Stimulated activated CD4-positive, alpha-beta T cell treated with anti-CD3 and anti-CD28 coated beads, Interleukin-12 subunit alpha, Interleukin-12 subunit beta, amount 100 ng/mL, for 4 hours (primary cell): ENCODE data around the gene POU2F3.
"Not testable (repeated sequence)": the region's sequence is repeated elsewhere in the genome, so short reads cannot be mapped to it uniquely, and the experiment has no call there.

Experiments
- DNase-seq: peaks from one replicate; pipeline ENCODE4 v3.0.0-alpha.2; 2020

Gene POU2F3

GRCh38 chr11:120254788-120255518 is 15.0 kb downstream of the POU2F3 start:
- no peak for DNase-seq

DNA sequence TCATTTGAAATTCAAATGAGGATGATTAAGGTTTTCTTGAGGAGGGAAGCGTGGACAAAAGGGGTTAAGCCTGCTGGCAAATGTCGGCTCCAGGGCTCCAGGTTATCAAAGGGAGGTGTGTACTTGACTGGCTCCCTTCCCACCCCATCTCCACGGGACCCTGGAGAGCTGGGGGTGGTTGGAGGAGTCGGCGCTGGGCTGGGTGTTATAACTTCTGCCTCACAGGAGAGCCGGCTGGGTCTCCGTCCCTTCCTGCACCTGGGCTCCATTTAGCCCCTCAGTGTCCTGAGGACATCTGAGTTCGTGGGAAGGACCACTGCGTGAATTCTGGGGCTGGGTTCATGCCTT is 15.6 kb downstream of the POU2F3 start:
- no peak for DNase-seq

DNA sequence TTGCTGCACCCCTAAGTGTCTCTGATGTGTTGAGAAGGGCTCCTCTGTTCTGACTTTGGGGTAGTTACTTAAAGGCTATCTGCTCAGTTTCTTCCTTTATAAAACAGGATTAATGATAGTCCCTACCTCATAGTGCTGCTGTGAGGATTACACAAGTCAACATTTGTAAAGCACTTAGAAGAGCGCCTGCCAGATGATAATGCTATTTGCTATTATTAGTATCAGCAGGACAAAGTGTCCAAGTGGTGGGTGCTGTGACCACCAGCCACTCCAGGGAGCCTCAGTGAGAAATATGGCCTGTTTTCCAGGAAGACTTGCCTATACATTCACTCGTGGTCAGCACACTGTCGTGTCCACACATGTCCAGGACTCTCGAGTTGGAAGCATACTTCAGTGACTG is 16.2 kb downstream of the POU2F3 start:
- DNase-seq = no peak

DNA sequence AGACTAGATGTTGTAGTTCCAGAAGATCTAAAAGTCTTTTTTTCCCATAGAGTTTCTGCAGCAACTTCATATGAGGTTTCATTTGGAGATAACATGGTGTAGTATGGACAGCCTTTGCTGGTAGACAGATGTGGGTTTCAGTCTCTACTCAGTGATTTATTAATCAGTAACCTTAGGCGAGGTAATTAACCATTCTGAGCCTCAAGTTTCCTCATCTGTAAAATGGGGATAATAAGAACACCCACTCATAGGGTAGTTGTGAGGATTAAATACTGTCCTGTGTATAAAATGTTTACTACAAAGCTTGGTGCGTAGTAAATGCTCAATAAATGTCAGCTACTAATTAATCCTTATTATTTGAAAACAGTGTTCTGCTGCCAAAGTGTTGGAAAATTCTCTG is 16.8 kb downstream of the POU2F3 start:
- no peak for DNase-seq

DNA sequence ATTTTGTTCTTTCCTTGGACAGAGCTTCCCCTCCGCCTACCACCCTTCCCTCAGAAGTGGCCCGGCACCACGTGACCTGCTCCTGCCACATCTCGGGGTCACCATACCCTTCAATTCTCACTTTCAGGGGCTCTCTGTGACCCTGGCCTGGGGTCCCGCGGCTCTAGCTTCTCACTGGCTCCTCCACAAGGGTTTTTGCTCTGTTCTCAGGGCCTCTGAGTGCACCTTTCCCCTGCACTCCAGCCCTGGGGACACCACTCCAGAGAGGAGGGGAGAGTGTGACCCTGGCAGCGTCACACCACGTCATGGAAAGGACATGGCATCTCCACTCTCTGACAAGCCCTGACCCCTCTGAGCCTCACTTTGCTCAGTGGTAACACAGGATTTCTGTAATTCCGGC is 17.4 kb downstream of the POU2F3 start:
- DNase-seq = no peak

- DNase-seq = no peak
These were observed 18.7 kb downstream of the POU2F3 start for GRCh38 chr11:120258661-120259060.

GRCh38 chr11:120259241-120259640 is 19.3 kb downstream of the POU2F3 start:
- DNase-seq = no peak

GRCh38 chr11:120259988-120260565 is 20.1 kb downstream of the POU2F3 start:
- DNase-seq = no peak

GRCh38 chr11:120260616-120261015 is 20.7 kb downstream of the POU2F3 start:
- no peak for DNase-seq

DNA sequence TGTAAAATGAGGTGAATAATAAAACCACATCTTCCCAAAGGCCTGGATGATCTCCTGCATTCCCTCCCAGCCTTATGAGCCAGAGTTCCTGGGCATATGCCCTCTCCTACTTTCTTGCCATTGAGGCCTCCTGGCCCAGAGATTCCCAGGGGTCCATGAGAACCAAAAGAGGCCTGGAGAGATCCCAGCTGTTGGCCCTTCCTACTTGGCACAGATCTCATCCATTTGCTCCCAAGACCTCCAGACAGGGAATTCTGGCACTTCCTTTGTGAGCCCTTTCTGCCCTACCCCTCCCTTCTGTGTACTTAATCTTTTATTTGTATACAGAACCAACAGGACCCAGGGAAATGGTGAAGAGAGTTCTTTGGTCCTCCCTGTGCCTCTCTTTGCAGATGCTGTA is 21.4 kb downstream of the POU2F3 start:
- DNase-seq = no peak

DNA sequence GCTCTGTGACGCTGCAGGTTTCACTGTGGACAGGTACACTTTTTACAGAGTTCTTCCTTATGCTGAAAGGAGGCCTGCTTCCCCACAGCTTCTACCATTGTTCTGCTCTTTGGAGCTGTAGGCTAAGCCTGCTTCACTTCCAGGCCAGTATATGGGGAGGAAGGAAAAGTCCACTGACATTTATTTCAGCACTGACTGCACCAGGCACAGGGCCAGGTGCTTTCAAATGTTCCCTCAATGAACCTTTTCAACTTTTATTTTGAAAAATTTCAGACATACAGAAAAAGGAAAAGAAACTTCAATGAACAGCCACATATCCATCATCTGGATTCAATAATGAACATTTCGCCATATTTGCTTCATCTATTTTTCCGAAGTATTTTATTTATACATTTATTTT is 22.0 kb downstream of the POU2F3 start:
- no peak for DNase-seq

GRCh38 chr11:120267319-120267718 is 27.4 kb downstream of the POU2F3 start:
- no peak for DNase-seq

GRCh38 chr11:120268686-120269085 is 28.7 kb downstream of the POU2F3 start:
- no peak for DNase-seq

DNA sequence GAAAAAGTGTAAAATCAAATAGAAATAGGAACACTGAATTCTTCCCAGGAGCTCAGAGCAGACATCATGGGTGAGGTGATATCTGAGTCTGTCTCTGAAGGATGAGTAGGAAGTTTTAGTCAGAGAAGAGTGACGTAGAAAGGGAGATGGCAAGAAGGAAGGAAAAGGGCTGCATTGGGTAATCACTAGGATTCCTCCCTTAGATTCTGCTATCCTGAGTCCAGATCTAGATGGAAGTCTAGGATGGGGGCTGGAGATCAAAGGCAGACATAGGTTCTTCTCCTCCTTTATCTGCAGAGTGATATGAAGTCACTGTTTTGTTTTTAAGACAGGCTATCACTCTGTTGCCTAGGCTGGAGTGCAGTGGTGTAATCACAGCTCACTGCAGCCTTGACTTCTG is 30.4 kb downstream of the POU2F3 start:
- no peak for DNase-seq

DNA sequence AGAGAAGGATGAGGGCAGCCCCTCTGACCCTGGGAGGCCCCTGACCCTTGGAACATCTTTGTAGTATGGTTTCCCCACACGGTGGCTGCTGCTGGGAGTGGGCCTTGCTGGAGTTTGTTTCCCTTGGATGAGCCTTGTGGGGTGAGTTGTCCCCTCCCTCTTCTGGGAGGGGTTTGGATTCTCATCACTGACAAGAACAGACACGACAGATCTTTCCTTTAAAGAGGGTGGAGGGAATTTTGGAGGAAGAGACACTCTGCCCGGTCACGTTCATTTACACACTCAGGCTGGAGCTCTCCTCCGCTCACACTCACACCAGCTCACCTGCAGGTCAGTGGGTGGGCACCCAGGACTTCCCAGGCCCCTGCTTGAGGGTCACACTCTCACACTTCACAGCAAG is 31.7 kb downstream of the POU2F3 start:
- DNase-seq = no peak

GRCh38 chr11:120272303-120272702 is 32.4 kb downstream of the POU2F3 start:
- DNase-seq = no peak

- DNase-seq = no peak
These were observed 33.5 kb downstream of the POU2F3 start for GRCh38 chr11:120273432-120273831.

DNA sequence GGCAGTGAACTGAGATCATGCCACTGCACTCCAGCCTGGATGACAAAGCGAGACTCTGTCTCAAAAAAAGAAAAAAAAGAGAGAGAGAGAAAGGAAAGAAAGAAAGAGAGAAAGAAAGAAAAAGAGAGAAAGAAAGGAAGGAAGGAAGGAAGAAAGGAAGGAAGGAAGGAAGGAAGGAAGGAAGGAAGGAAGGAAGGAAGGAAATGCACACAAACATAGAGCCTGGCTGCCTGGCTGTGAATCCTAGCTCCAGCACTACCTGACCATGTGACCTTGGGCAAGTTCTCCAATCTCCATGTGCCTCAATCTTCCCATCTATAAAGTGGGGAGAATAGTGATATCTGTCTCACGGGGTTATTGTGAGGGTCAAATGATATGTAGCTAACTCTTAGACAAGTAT is 34.0 kb downstream of the POU2F3 start:
- DNase-seq = not testable (repeated sequence)

GRCh38 chr11:120279502-120279901 is 39.6 kb downstream of the POU2F3 start:
- no peak for DNase-seq

DNA sequence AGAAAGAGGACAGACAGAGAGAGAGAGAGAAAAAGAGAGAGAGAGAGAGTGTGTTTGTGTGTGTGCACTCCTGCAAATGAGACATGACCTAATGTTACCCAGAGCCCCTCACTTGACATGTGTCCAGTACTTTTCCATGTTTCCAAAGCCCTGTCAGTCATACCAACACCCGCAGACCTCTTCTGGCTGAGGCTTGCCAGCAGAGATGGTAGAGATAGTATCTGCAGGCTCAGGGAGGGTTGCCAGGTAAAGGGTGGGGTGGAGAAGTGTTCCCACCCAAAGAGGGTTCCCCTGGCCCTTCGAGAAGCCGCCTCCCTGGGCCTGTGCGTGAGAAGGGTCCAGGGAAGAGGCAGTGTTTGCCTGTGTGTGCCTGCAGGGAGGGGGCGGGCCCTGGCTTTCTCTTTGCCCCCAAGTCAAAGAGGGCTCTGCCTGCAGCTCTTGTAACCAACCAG is 40.7 kb downstream of the POU2F3 start:
- no peak for DNase-seq

- DNase-seq = no peak
These were observed 41.3 kb downstream of the POU2F3 start for GRCh38 chr11:120281143-120281795.

DNA sequence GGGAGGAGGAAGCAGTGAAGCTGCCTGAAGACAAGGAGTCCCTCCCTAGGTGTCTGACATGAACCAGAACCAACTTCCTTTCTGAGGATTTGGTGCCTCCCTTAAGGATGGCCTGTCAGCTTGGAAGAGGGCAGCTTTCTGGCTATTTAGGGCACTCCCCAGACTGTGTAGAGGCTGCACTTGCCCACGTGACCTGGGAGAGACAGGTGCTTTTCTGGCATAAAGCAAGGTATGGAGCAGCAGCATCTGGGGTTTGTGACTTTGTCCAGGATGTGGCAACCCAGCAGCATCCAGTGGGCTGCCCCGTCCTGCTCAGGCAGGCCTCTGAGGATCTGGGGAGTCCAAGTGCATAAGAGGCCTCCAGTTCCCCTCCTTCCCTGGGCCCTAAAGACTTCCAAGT is 43.2 kb downstream of the POU2F3 start:
- no peak for DNase-seq

- DNase-seq = no peak
These were observed 44.3 kb downstream of the POU2F3 start for GRCh38 chr11:120284272-120284671.

DNA sequence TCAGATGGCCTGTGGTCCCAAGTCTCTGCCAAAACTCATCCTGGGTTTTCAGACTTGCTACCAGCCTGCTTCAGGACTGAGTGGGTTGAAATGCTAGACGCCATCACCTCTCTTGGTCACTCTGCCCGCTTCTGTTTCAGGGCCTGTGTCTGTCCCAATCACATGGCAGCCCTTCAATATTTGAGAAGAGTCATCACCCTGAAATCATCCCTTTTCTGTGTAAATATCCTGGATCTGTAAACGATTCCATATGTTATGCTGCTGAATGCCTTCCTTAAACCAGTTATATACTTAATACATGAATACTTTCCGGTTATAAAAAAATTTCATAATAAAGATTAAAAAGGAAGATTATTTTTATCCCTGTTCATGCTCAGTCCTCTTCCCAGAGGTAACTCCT is 45.3 kb downstream of the POU2F3 start:
- no peak for DNase-seq

- DNase-seq = no peak
These were observed 48.1 kb downstream of the POU2F3 start for GRCh38 chr11:120288021-120288420.
